Skin epidermis (tissue), 12 donors: ENCODE results near the gene CCR5AS.

Experiments used
- H3K27ac ChIP-seq, 21 experiments: fragments of 200-600 bp; sonication (generic) in 11 of 21; one replicate each; pipeline ENCODE4 v1.5.0; 2020; ENCODE audit warnings: mild to moderate bottlenecking in 3 of 21, inconsistent platforms in 2 of 21, moderate library complexity in 2 of 21
- H3K4me3 ChIP-seq, 7 experiments: fragments of 200-600 bp; sonication (generic) in 2 of 7; one replicate each; pipeline ENCODE4 v1.5.0; 2020; ENCODE audit warnings: inconsistent platforms in 2 of 7, mild to moderate bottlenecking in 2 of 7, moderate library complexity in 1 of 7

CCR5AS gene

DNA sequence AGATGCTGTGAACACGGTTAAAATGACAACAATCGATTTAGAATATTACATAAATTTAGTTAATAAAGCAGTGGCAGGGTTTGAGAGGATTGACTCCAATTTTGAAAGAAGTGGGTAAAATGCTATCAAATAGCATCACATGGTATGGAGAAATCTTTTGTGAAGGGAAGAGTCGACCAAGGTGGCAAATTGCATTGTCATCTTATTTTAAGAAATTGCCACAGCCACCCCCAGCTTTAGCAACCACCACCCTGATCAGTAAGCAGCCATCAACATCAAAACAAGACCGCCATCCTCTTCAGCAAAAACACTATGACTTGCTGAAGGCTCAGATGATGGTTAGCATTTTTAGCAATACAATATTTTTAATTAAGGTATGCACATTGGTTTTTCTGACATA, 41.8 kb downstream of the CCR5AS start:
- H3K27ac ChIP-seq: no peak overlapping the region
- no peak overlapping the region for H3K4me3 ChIP-seq

DNA sequence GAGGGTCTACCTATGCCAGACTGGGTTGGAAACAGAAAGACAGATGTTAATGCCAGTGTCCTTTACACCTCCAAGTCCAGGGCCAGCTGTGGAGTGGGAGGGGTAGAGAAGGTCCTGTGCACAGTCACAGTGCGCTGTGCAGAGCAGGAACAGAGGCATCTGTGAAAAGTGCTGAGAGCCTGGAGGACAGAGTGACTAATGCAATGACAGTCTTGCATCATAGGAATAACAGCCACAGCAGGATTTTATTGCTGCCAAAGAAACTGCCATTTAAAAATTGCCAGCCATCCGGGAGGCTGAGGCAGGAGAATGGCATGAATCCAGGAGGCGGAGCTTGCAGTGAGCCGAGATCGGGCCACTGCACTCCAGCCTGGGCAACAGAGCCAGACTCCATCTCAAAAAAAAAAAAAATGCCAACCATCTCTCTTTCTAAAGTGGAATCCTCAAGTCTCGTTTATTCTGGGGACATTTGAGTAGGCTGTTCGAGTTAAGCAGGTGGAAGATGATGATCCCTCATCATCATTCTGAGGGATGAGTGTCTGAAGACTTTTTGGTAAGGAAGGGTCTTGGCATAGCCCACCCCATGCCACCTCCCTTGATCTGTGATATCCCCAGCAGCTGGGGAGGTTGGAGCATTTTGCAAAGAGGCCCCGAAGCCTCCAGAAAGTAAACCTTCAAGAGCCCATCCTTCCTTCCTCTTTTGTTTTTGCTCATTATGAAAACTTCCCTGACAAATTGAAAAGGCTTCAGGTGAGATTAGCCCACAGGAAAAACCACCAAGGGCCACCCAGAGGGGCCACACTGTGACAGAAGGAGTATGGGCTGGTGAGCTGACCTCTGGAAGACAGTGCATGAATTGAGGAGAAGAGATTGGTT, 45.2 kb downstream of the CCR5AS start:
- H3K4me3 ChIP-seq: no peak overlapping the region
- H3K27ac ChIP-seq: peak overlapping the region in 5 of 21 experiments; percentile 3 to 79 (median 46)

DNA sequence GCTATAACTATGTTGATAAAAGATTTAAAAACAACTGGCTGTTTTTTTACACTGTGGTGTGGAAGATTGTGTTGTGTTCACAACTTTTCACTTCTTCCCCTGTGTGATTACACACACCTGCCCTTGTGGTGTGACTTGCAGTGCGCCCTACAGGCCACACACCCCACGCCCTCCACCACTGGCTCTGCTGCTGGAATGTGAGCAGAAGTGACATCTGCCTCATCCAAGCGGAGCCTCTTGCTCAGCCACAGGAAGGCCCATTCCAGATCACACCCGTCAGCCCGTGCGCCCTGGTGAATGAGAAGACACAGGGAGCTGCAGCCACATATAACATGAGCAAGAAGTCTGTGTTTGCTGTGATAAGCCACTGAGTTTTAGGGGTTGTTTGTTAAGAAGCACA, 46.0 kb downstream of the CCR5AS start:
- peak overlapping the region in 5 of 21 experiments; percentile 3 to 79 (median 46) for H3K27ac ChIP-seq
- no peak overlapping the region for H3K4me3 ChIP-seq

DNA sequence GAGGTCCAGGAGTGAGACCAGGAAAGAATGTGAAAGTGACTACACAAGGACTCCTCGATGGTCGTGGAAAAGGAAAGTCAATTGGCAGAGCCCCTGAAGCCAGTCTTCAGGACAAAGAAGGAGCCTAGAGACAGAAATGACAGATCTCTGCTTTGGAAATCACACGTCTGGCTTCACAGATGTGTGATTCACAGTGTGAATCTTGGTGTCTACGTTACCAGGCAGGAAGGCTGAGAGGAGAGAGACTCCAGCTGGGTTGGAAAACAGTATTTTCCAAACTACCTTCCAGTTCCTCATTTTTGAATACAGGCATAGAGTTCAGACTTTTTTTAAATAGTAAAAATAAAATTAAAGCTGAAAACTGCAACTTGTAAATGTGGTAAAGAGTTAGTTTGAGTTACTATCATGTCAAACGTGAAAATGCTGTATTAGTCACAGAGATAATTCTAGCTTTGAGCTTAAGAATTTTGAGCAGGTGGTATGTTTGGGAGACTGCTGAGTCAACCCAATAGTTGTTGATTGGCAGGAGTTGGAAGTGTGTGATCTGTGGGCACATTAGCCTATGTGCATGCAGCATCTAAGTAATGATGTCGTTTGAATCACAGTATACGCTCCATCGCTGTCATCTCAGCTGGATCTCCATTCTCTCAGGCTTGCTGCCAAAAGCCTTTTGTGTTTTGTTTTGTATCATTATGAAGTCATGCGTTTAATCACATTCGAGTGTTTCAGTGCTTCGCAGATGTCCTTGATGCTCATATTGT, 47.0 kb downstream of the CCR5AS start:
- Histone ChIP-seq H3K27ac (peak overlapping the region in 13 of 21 experiments; percentile 3 to 79 (median 48)), H3K4me3 (no peak overlapping the region)

DNA sequence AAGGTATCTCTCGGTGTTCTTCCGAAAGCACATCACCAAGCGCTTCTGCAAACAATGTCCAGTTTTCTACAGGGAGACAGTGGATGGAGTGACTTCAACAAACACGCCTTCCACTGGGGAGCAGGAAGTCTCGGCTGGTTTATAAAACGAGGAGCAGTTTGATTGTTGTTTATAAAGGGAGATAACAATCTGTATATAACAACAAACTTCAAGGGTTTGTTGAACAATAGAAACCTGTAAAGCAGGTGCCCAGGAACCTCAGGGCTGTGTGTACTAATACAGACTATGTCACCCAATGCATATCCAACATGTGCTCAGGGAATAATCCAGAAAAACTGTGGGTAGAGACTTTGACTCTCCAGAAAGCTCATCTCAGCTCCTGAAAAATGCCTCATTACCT, 48.4 kb downstream of the CCR5AS start:
- H3K4me3 ChIP-seq: no peak overlapping the region
- peak overlapping the region in 2 of 21 experiments; percentile 12 to 79 for H3K27ac ChIP-seq

DNA sequence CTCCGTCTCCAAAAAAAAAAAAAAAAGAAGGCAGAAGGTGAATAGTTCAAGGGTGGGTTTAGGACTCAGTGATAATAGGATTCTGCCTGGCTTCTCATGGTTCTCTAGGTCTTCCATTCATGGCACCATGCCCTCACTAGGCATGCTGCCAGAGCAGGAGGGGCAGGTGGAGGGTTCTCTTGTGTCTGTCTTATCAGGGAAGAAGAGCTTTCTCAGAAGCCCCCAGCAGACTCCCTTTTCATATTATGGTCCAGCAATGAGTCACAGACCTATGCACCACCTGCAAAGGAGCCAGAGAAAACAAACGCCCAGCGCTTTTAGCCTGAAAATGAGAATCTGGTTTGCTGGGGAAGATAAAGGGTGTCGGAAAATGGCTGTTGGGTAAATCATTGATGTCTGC, 50.0 kb downstream of the CCR5AS start:
- peak overlapping the region in 3 of 21 experiments; percentile 32 to 78 (median 35) for H3K27ac ChIP-seq
- no peak overlapping the region for H3K4me3 ChIP-seq

DNA sequence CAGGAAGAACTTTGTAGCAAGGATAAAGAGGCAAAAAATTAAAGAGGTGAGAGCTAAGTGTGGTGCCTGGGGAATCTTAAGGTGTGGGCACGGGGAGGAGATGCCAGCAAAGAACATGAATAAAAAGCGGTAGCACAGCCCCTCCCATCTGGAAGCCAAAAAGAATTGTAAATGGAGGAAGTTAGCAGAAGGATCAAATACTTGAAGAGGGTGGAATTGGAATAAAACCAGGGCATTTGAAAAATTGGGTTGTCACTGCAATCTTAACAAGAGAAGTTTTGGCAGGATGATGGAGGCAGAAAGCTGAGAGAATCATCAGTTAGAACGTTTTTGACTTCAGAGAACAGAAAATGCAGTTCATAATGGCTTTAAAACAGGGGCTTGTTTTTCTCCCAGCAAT, 50.6 kb downstream of the CCR5AS start:
- H3K4me3 ChIP-seq: peak overlapping the region in 1 of 7 experiments; percentile 25
- H3K27ac ChIP-seq: peak overlapping the region in 6 of 21 experiments; percentile 20 to 83 (median 40)

DNA sequence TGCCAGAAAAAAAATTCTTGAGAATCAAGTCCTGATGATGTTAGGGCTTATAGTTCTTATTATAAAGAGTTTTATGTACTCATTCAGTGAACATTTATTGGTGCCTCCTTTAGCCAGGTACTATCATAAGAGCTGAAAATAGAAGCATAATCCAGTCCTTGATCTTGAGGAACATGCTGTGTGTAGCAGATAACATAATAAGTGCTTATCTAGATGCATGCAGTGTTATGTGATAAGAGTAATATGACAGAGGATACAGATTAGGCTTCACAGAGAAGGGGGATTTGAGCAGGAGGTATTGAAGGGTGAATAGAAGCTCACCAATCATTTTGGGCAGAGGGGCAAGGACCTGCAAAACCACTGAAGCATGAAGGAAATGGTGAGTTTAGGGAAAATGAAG, 51.9 kb downstream of the CCR5AS start:
- H3K27ac ChIP-seq: peak overlapping the region in 6 of 21 experiments; percentile 13 to 83 (median 64)
- peak overlapping the region in 2 of 7 experiments; percentile 2 to 25 for H3K4me3 ChIP-seq

DNA sequence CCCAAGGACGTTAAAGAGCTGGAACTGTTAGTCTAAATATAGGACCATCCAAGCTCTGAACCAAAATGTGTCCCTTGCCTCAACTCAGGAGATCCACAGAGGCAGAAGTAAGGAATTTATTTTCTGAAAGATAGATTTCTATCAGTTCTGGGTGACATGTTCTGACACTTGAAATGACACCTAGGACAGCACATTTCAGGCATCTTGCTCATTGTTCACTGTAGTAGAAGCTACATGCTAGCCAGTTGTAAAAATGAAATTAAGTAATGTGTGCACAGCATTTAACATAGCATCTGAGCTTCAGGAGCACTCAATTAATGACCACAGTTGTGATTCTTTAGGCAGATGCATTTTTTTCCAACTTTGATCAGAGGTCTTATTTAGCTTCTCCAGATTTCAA, 52.4 kb downstream of the CCR5AS start:
- Histone ChIP-seq H3K27ac (peak overlapping the region in 9 of 21 experiments; percentile 8 to 83 (median 59)), H3K4me3 (peak overlapping the region in 3 of 7 experiments; percentile 2 to 25 (median 3))

DNA sequence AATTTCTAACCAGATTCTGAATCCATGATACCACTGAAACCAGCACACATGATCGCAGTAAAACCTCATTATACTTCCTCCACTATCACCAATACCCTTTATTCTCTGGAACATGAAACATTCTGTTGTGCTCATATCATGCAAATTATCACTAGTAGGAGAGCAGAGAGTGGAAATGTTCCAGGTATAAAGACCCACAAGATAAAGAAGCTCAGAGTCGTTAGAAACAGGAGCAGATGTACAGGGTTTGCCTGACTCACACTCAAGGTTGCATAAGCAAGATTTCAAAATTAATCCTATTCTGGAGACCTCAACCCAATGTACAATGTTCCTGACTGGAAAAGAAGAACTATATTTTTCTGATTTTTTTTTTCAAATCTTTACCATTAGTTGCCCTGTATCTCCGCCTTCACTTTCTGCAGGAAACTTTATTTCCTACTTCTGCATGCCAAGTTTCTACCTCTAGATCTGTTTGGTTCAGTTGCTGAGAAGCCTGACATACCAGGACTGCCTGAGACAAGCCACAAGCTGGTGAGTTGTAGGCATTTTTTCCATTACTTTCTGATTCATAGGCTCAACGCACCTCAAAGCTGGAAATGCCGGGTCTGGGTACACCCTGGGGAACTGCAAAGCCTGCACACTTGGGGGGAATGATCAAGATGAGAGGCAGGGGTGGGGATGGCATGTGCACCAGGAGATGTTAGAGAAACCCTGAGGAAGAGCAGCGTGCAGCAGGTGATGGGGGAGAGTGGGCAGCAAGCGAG, 53.0 kb downstream of the CCR5AS start, which contains the start of gene CCR2:
Gene CCR2, plus strand, starts transcription at position 465 of the 764 bp plus-strand sequence. CDS start 3,417 bp downstream, outside the sequence.
- Histone ChIP-seq H3K4me3 (peak within 1 kb of the TSS in 3 of 7 experiments; percentile 2 to 25 (median 3)), H3K27ac (peak within 1 kb of the TSS in 9 of 21 experiments; percentile 8 to 83 (median 59))

DNA sequence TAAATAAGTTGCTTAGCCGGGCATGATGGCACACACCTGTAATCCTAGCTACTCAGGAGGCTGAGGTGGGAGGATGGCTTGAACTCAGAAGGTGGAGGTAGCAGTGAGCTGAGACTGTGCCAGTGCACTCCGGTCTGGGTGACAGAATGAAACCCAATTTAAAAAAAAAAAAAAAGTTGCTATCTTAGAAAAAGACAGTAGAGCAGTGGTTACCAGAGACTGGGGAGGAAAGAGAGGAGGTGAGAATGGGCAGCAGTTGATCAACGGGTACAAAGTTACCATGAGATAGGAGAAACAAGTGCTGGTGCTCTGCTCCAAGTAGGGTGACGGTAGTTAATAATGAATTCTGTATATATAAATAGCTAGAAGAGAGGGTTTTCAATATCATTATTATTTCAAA, 53.8 kb downstream of the CCR5AS start:
- no peak overlapping the region for H3K4me3 ChIP-seq
- H3K27ac ChIP-seq: peak overlapping the region in 2 of 21 experiments; percentile 58 to 78

DNA sequence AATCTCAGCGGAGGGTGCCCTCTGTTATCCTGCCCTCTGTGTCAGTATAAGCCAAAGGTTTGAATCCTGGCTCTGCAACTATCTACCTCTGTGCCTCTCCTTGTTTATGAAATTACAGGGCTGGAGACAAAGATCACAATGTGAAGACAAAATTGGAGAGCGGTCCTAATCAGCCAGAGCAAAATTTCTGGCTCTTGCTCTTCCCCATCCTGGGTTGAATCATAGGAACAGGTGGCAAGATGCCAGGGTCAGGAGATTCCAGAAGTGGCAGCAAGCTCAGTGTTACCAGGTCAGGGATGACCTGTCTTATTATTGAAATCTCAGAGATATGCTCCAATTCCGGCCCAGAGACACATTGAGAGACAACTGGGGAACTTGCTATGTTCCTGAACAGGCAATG, 55.2 kb downstream of the CCR5AS start:
- Histone ChIP-seq H3K27ac (no peak overlapping the region), H3K4me3 (no peak overlapping the region)

DNA sequence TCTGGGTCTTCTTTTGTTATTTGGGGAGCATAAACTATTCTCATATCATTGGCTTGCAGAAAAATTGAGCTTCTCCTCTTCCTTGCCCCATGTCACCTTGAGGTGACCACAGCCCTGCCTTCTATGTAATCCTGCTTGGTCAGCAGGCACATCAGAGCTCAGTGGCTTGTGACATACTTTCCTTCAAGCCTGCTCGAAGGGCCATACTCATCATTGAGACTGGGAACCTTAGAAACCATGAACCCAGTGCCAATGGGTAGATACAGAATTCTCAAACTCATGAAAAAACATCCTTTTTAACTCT, 56.7 kb downstream of the CCR5AS start:
- peak overlapping the region in 3 of 21 experiments; percentile 30 to 70 (median 55) for H3K27ac ChIP-seq
- H3K4me3 ChIP-seq: no peak overlapping the region

DNA sequence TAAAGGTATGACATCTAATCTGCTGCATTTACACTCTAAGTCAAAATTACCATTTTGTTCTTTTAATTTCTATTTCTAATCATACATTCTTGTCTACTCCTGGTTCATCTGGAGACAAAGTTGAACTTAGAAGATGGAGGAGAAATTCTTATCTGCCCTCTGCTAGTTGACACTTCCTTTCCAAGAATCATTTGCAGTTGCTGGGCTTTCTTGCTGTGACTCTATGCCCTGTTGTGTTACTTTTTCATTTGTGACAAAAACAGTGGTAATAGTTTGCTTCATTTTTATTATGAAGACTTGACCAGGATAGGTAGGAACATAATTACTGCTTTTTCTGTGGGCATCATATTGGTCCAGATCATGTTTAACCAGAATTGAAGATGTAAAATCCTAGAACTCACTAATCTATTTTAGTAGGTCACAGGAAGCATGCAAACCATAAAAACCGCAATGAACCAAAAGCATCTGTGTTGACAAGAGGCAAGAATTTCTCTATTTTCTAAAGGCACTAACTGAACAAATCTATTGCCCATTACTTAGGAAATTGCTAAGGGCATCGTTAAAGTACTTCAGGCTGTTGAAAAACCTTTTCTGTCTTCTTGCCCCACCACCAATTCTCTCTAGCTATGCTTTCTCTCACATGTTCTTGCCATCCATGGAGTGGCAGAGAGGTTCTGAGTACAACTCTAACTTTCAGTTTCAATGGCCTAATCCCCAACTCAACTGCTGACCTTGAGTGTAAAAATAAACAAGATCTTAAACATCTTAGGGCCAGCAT, 57.2 kb downstream of the CCR5AS start:
- Histone ChIP-seq H3K4me3 (no peak overlapping the region), H3K27ac (peak overlapping the region in 4 of 21 experiments; percentile 7 to 70 (median 42))

DNA sequence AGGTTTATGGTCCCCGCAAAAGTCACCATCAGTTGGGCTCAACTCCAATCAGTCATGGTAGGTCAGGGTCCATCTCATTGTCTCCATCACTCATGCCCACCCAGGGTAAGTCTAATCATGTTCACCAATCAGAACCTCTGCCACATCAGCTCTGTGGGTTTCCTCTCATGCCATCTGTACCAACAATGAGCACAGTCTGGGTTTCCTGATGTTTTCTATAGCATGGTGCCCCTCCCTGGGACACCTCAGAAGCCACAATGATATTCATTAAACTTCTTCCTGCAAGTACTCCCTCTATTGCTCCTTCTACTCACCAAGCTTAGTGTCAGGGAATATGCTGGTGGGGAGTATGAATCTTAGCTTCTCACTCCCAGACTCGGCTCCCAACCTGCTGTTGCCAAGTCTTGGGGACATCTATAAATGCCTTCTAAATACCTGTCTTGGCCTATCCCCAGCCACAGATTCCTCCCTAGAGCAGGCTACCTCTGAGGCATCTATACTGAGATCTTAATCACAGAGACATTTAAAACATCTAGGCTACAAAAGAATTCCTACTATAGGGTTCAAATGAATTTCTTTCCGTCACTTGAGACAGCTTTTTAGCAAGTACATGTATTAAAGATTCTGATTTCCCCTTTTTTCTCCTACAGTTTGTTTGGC, 57.9 kb downstream of the CCR5AS start:
- H3K27ac ChIP-seq: peak overlapping the region in 3 of 21 experiments; percentile 18 to 70 (median 55)
- no peak overlapping the region for H3K4me3 ChIP-seq

DNA sequence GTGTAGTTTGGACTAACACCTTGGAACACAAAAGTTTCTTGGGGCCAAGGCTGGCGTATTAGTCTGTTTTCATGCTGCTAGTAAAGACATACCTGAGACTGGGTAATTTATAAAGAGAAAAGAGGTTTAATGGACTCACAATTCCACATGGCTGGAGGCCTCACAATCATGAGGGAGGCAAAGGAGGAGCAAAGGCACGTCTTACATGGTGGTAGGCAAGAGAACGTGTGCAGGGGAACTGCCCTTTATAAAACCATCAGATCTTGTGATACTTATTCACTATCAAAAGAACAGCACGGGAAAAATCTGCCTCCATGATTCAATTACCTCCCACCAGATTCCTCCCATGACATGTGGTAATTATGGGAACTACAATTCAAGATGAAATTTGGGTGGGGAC, 62.4 kb downstream of the CCR5AS start:
- no peak overlapping the region for H3K4me3 ChIP-seq
- no peak overlapping the region for H3K27ac ChIP-seq

DNA sequence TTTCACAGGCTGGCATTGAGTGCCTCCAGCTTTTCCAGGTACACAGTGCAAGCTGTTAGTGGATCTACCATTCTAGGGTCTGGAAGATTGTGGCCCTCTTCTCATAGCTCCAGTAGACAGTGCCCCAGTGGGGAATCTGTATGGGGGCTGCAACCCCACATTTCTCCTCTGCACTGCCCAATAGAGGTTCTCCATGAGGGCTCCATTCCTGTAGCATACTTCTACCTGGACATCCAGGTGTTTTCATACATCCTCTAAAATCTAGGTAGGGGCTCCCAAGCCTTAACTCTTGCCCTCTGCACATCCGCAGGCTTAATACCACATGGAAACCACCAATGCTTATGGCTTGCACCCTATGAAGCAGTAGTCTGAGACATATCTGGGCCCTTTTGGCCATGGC, 68.0 kb downstream of the CCR5AS start:
- H3K4me3 ChIP-seq: no peak overlapping the region
- H3K27ac ChIP-seq: no peak overlapping the region

DNA sequence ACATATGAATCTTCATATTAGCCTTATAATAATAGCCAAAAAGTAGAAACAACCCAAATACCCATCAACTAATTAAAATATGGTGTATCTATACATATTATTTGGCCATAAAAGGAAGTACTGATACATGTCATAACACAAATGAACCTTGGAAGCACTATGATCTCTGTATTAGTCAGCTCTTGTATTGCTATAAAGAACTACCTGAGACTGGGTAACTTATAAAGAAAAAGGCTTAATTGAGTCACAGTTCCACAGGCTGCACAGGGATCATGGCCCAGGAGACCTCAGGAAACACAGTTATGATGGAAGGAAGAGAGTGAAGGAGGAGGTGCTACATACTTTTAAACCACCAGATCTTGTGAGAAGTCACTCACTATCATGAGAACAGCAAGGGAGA, 69.0 kb downstream of the CCR5AS start:
- H3K27ac ChIP-seq: no peak overlapping the region
- H3K4me3 ChIP-seq: no peak overlapping the region

DNA sequence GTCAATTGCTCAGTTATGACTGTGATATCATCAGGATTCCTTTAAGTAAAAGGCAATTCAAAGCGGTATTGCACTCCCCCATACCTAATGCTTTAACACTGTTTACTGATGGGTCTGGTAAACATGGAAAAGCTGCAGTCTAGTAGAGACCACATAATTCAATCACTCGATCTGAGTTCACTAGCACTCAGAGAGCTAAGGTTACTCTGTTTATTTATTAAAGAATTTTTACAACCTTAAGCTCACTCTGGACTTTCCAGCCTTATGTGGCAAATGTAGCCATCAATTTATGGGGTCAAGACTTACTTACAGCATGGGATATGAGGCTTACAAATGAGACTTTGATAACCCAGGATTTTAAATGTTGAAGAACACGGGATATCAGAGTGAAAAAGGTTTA, 71.3 kb downstream of the CCR5AS start:
- no peak overlapping the region for H3K4me3 ChIP-seq
- peak overlapping the region in 1 of 21 experiments; percentile 79 for H3K27ac ChIP-seq
